Astrocyte (in vitro differentiated cells and primary cell): ENCODE measurements around the gene UBXN1.
"Not testable (repeated sequence)": the region's sequence is repeated elsewhere in the genome, so short reads cannot be mapped to it uniquely, and the experiment has no call there.

Experiments used
- EZH2 ChIP-seq: IDR thresholded peaks from 2 replicates; pipeline ENCODE4 v1.6.1; 2012; ENCODE audit warnings: mild to moderate bottlenecking, low read length, inconsistent platforms; ENCODE audit not compliant: insufficient read depth
- TF ChIP-seq, protein P1 (sequence below): IDR thresholded peaks from 2 replicates; pipeline ENCODE4 v1.5.1; 2011; ENCODE audit warnings: low read depth, mild to moderate bottlenecking, inconsistent platforms, low read length, moderate library complexity; ENCODE audit not compliant: insufficient read depth

- TF ChIP-seq, protein P1, sequence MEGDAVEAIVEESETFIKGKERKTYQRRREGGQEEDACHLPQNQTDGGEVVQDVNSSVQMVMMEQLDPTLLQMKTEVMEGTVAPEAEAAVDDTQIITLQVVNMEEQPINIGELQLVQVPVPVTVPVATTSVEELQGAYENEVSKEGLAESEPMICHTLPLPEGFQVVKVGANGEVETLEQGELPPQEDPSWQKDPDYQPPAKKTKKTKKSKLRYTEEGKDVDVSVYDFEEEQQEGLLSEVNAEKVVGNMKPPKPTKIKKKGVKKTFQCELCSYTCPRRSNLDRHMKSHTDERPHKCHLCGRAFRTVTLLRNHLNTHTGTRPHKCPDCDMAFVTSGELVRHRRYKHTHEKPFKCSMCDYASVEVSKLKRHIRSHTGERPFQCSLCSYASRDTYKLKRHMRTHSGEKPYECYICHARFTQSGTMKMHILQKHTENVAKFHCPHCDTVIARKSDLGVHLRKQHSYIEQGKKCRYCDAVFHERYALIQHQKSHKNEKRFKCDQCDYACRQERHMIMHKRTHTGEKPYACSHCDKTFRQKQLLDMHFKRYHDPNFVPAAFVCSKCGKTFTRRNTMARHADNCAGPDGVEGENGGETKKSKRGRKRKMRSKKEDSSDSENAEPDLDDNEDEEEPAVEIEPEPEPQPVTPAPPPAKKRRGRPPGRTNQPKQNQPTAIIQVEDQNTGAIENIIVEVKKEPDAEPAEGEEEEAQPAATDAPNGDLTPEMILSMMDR, result not testable (repeated sequence)
- TF ChIP-seq EZH2, result not testable (repeated sequence)
Measured at GRCh38 chr11:62650283-62650682, 28.6 kb downstream of the UBXN1 start.
